SW480 (cell line): Measurements from ENCODE around the gene KCNIP4.

Experiments
- DNase-seq: peaks from one replicate; pipeline ENCODE4 v3.0.0-alpha.2; 2016; ENCODE audit warnings: low spot score

Gene KCNIP4

GRCh38 chr4:21571100-21571499 lies 377.5 kb downstream of the KCNIP4 start:
- no peak for DNase-seq

- no peak for DNase-seq
These were observed 378.9 kb downstream of the KCNIP4 start for GRCh38 chr4:21569638-21570037.

- DNase-seq: no peak
These were observed 393.5 kb downstream of the KCNIP4 start for GRCh38 chr4:21555083-21555482.

GRCh38 chr4:21554500-21554899 lies 394.1 kb downstream of the KCNIP4 start:
- no peak for DNase-seq

- no peak for DNase-seq
These were observed 394.5 kb downstream of the KCNIP4 start for GRCh38 chr4:21554066-21554465.

- no peak for DNase-seq
These were observed 396.1 kb downstream of the KCNIP4 start for GRCh38 chr4:21552455-21552854.

- DNase-seq: no peak
These were observed 403.6 kb downstream of the KCNIP4 start for GRCh38 chr4:21544955-21545354.

GRCh38 chr4:21544415-21544814 lies 404.2 kb downstream of the KCNIP4 start:
- no peak for DNase-seq

- no peak for DNase-seq
These were observed 405.1 kb downstream of the KCNIP4 start for GRCh38 chr4:21543514-21543913.

- DNase-seq: no peak
These were observed 412.7 kb downstream of the KCNIP4 start for GRCh38 chr4:21535898-21536297.

GRCh38 chr4:21531048-21531447 lies 417.5 kb downstream of the KCNIP4 start:
- no peak for DNase-seq

- no peak for DNase-seq
These were observed 419.4 kb downstream of the KCNIP4 start for GRCh38 chr4:21529214-21529613.

- no peak for DNase-seq
These were observed 426.3 kb downstream of the KCNIP4 start for GRCh38 chr4:21522296-21522695.

GRCh38 chr4:21517126-21517859 lies 431.3 kb downstream of the KCNIP4 start:
- no peak for DNase-seq

GRCh38 chr4:21514022-21514694 lies 434.4 kb downstream of the KCNIP4 start:
- no peak for DNase-seq

GRCh38 chr4:21512353-21512752 lies 436.2 kb downstream of the KCNIP4 start:
- DNase-seq: peak; percentile 21

- DNase-seq: peak; percentile 5
These were observed 441.1 kb downstream of the KCNIP4 start for GRCh38 chr4:21507439-21507838.

- no peak for DNase-seq
These were observed 457.9 kb downstream of the KCNIP4 start for GRCh38 chr4:21490682-21491081.

GRCh38 chr4:21476757-21477156 lies 471.8 kb downstream of the KCNIP4 start:
- DNase-seq: no peak

GRCh38 chr4:21474195-21474594 lies 474.4 kb downstream of the KCNIP4 start:
- DNase-seq: no peak

GRCh38 chr4:21470535-21470934 lies 478.0 kb downstream of the KCNIP4 start:
- DNase-seq: peak; percentile 72

GRCh38 chr4:21469438-21470300 lies 478.9 kb downstream of the KCNIP4 start:
- DNase-seq: peak; percentile 31

- DNase-seq: peak; percentile 76
These were observed 481.0 kb downstream of the KCNIP4 start for GRCh38 chr4:21467551-21467950.
